ENCODE results near the gene COL19A1. TPM values are rescaled to one million over a fixed set of nuclear protein-coding genes. Genes with fewer than 3 reads are reported as not detected.

Gene COL19A1
- total and polyA plus RNA-seq, 12 donors: 0.26 to 2.8 (median 1.7) TPM

- TF ChIP-seq CTCF (IDR thresholded peaks at IDR 0.05): no peak
- Histone ChIP-seq H3K9me3 (no peaks in the 10 kb centered on the region), H3K27ac (no peak overlapping the region), H3K4me1 (peaks cover 0 to 22% (median 11%) of the 10 kb centered on the region in 9 donors), H3K4me3 (no peak overlapping the region), H3K27me3 (peaks cover 0 to 67% (median 8%) of the 10 kb centered on the region in 7 donors), H3K36me3 (no peaks in the 10 kb centered on the region)
- 79 to 89% methylated on average over 1 of the region's 1 CpG for WGBS, 2 donors
- intact Hi-C loops (cut with DNase I): loop anchor here in 1 of 10 donors (10.0 kb wide), 1 partner anchor 66 kb away; no protein-coding TSS in a partner anchor
- DNase-seq: no peak
- no peak for ATAC-seq
These were observed 2.6 kb downstream of the COL19A1 start for GRCh38 chr6:69868961-69869360.

GRCh38 chr6:69871107-69871506, 4.8 kb downstream of the COL19A1 start:
- Histone ChIP-seq H3K9me3 (no peaks in the 10 kb centered on the region), H3K4me1 (peaks cover 0 to 17% (median 9%) of the 10 kb centered on the region in 9 donors), H3K4me3 (no peak overlapping the region), H3K27me3 (peaks cover 0 to 46% (median 5%) of the 10 kb centered on the region in 7 donors), H3K36me3 (no peaks in the 10 kb centered on the region), H3K27ac (no peak overlapping the region)
- intact Hi-C loops (cut with DNase I): no loop called here
- no peak for TF ChIP-seq CTCF (IDR thresholded peaks at IDR 0.05)
- ATAC-seq (no peak), DNase-seq (no peak)
- WGBS, 2 donors: 87 to 92% methylated on average over 2 of the region's 2 CpGs

DNA sequence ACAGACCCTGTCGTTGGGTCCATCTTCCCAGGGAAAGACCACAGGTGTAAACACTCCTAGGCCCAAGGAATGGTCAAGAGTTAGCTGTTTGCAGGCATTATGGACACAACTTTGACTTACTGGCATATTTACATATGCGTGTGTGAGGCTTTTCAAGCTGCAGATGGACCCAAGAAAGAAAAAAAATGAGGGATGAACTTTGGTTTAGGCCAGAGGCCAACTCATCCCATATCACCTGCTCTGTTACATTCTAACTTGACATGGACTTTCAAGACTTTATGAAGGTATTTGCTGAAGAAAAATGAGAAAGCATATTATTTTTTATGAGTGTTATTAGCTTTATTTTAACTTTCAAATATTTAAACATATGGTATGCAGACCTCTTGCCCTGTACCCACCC, 6.9 kb downstream of the COL19A1 start:
- TF ChIP-seq CTCF (IDR thresholded peaks at IDR 0.05): no peak
- Histone ChIP-seq H3K36me3 (no peaks in the 10 kb centered on the region), H3K27ac (no peak overlapping the region), H3K9me3 (no peaks in the 10 kb centered on the region), H3K4me1 (no peaks in the 10 kb centered on the region), H3K4me3 (no peak overlapping the region), H3K27me3 (peaks cover 0 to 24% (median 0%) of the 10 kb centered on the region in 7 donors)
- DNase-seq (no peak), ATAC-seq (no peak)
- 87 to 88% methylated on average over 2 of the region's 2 CpGs for WGBS, 2 donors
- intact Hi-C loops (cut with DNase I): no loop called here

DNA sequence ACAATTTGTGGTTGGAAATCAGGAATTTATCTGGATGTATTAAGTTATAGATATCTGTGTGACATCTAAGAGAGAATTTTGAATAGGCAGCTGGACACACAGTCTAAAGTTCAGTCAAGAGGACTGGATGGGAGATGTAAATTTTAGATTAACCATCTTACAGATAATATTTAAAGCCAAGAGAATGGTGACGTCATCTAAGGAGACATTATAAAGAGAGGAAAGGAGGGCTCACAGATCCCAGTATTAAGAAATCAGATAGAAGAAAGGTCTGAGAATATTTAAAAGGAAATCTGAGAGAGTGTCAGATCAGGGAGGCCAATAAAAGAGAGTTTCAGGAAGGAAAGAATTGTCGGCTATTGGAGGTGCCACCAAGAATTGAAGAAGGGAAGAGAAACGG, 9.4 kb downstream of the COL19A1 start:
- Histone ChIP-seq H3K4me3 (no peak overlapping the region), H3K36me3 (no peaks in the 10 kb centered on the region), H3K27ac (no peak overlapping the region), H3K4me1 (no peaks in the 10 kb centered on the region), H3K27me3 (no peaks in the 10 kb centered on the region), H3K9me3 (no peaks in the 10 kb centered on the region)
- intact Hi-C loops (cut with DNase I): no loop called here
- DNase-seq (no peak), ATAC-seq (no peak)
- 88 to 90% methylated on average over 3 of the region's 3 CpGs for whole genome bisulfite sequencing, 2 donors
- TF ChIP-seq CTCF (IDR thresholded peaks at IDR 0.05): no peak
